MM.1S (cell line): ENCODE measurements around the gene DSEL.
A peak's percentile ranks its signal among the peaks of the same experiment; 100 is the strongest.

Experiments used
- DNase-seq: peaks from one replicate; pipeline ENCODE4 v3.0.0-alpha.2; 2015
- H2AFZ ChIP-seq: fragments of 300-600 bp; sonication (generic); 2 replicates; pipeline ENCODE4 v1.6.0; 2016; ENCODE audit warnings: antibody characterized with exemption, low read length
- H3F3A ChIP-seq: fragments of 300-600 bp; sonication (generic); 2 replicates; pipeline ENCODE4 v1.6.1; 2016; ENCODE audit warnings: mild to moderate bottlenecking, antibody characterized with exemption, low read length, moderate library complexity, mixed read lengths; ENCODE audit not compliant: insufficient read depth
- H3K27ac ChIP-seq: fragments of 300-600 bp; sonication (generic); 2 replicates; pipeline ENCODE4 v1.5.1; 2016; ENCODE audit warnings: mild to moderate bottlenecking, low read length
- H3K27me3 ChIP-seq: fragments of 300-600 bp; sonication (generic); replicated peaks from 2 replicates; pipeline ENCODE4 v1.6.0; 2016; ENCODE audit warnings: low read length; ENCODE audit not compliant: insufficient read depth
- H3K36me3 ChIP-seq: fragments of 300-600 bp; sonication (generic); replicated peaks from 2 replicates; pipeline ENCODE4 v1.6.1; 2016; ENCODE audit warnings: mild to moderate bottlenecking, low read length, mixed read lengths; ENCODE audit not compliant: insufficient read depth
- H3K4me1 ChIP-seq: fragments of 300-600 bp; sonication (generic); 2 replicates; pipeline ENCODE4 v1.6.1; 2016; ENCODE audit warnings: low read length, mixed read lengths
- H3K4me2 ChIP-seq: fragments of 300-600 bp; sonication (generic); 2 replicates; pipeline ENCODE4 v1.6.0; 2016; ENCODE audit warnings: low read depth, low read length
- H3K4me3 ChIP-seq: fragments of 300-600 bp; sonication (generic); 2 replicates; pipeline ENCODE4 v1.5.1; 2016; ENCODE audit warnings: low read length, mixed read lengths
- H3K79me2 ChIP-seq: fragments of 300-600 bp; sonication (generic); 2 replicates; pipeline ENCODE4 v1.6.1; 2016; ENCODE audit warnings: mixed run types, low read length, mixed read lengths
- H3K9ac ChIP-seq: fragments of 300-600 bp; sonication (generic); 2 replicates; pipeline ENCODE4 v1.6.1; 2016; ENCODE audit warnings: low read length, mixed read lengths
- H3K9me2 ChIP-seq: fragments of 300-600 bp; sonication (generic); replicated peaks from 2 replicates; pipeline ENCODE4 v1.6.1; 2016; ENCODE audit warnings: mild to moderate bottlenecking, low read length, mixed read lengths; ENCODE audit not compliant: insufficient read depth
- H3K9me3 ChIP-seq: fragments of 300-600 bp; sonication (generic); replicated peaks from 2 replicates; pipeline ENCODE4 v1.6.1; 2016; ENCODE audit warnings: mild to moderate bottlenecking, low read length, mixed read lengths; ENCODE audit not compliant: insufficient read depth
- H4K20me1 ChIP-seq: fragments of 300-600 bp; sonication (generic); 2 replicates; pipeline ENCODE4 v1.6.1; 2016; ENCODE audit warnings: mild to moderate bottlenecking, low read length, moderate library complexity, mixed read lengths; ENCODE audit not compliant: insufficient read depth
- CTCF ChIP-seq: fragments of 300-600 bp; sonication (generic); IDR thresholded peaks from 2 replicates; pipeline ENCODE4 v1.5.1; 2016; ENCODE audit warnings: antibody characterized with exemption, low read length, mixed read lengths
- EZH2 ChIP-seq: fragments of 300-600 bp; sonication (generic); optimal IDR thresholded peaks from 2 replicates; pipeline ENCODE3; 2017; ENCODE audit warnings: low read depth, mild to moderate bottlenecking, antibody characterized with exemption, low read length, mixed read lengths
- EZH2phosphoT487 ChIP-seq: fragments of 300-600 bp; sonication (generic); IDR thresholded peaks from 2 replicates; pipeline ENCODE4 v1.6.1; 2018; ENCODE audit warnings: antibody characterized with exemption, low read length

DSEL gene

GRCh38 chr18:67516539-67517443 is at the start of gene DSEL:
Gene DSEL, minus strand, starts transcription at chr18:67516720. Its CDS starts 2,112 bp downstream, at chr18:67514608.
- H2AFZ ChIP-seq: peak within 1 kb of the TSS; percentile 98
- H3K27ac ChIP-seq: peak within 1 kb of the TSS; percentile 24; the same call in 1 of the 2 replicates
- peak within 1 kb of the TSS; percentile 92 for H3K4me3 ChIP-seq
- H3K27me3 ChIP-seq: no peaks in the 10 kb centered on the region
- no peaks in the 10 kb centered on the region for H3K9me2 ChIP-seq
- H3K4me1 ChIP-seq: no peaks in the 10 kb centered on the region
- no peaks in the 10 kb centered on the region for H3K36me3 ChIP-seq
- DNase-seq: peak; percentile 91
- H4K20me1 ChIP-seq: no peaks in the 10 kb centered on the region
- H3K9ac ChIP-seq: peak within 1 kb of the TSS; percentile 59
- no peaks in the 10 kb centered on the region for H3K9me3 ChIP-seq
- peak within 1 kb of the TSS; percentile 89 for H3K4me2 ChIP-seq
- no peaks in the 10 kb centered on the region for H3K79me2 ChIP-seq
- TF ChIP-seq CTCF (no peak), EZH2phosphoT487 (no peak), EZH2 (no peak)
- H3F3A ChIP-seq: no peaks in the 10 kb centered on the region

GRCh38 chr18:67553437-67553836 is 36.9 kb upstream of the DSEL start:
- Histone ChIP-seq H3K27me3 (no peaks in the 10 kb centered on the region), H3K4me2 (no peak overlapping the region)
- DNase-seq: no peak

GRCh38 chr18:67550872-67551520 is 34.5 kb upstream of the DSEL start:
- Histone ChIP-seq H3K36me3 (no peaks in the 10 kb centered on the region), H4K20me1 (no peaks in the 10 kb centered on the region), H3K27me3 (no peaks in the 10 kb centered on the region), H3K4me3 (no peak overlapping the region), H3K79me2 (no peaks in the 10 kb centered on the region), H3K4me2 (no peak overlapping the region), H3K9me3 (no peaks in the 10 kb centered on the region), H3K27ac (no peak overlapping the region), H2AFZ (no peak overlapping the region), H3K9ac (no peak overlapping the region), H3K9me2 (no peaks in the 10 kb centered on the region), H3K4me1 (no peaks in the 10 kb centered on the region), H3F3A (no peaks in the 10 kb centered on the region)
- DNase-seq: no peak
- TF ChIP-seq EZH2phosphoT487: no peak
- TF ChIP-seq EZH2: no peak
- no peak for TF ChIP-seq CTCF

More at GRCh38 chr18:67553437-67553836, 36.9 kb upstream of the DSEL start:
- H2AFZ ChIP-seq: no peak overlapping the region
- no peaks in the 10 kb centered on the region for H3K9me2 ChIP-seq
- no peaks in the 10 kb centered on the region for H3K79me2 ChIP-seq
- H3F3A ChIP-seq: no peaks in the 10 kb centered on the region
- H3K36me3 ChIP-seq: no peaks in the 10 kb centered on the region
- no peak overlapping the region for H3K4me3 ChIP-seq
- H3K4me1 ChIP-seq: no peaks in the 10 kb centered on the region
- no peaks in the 10 kb centered on the region for H4K20me1 ChIP-seq
- no peak overlapping the region for H3K27ac ChIP-seq
- TF ChIP-seq CTCF (no peak), EZH2 (no peak), EZH2phosphoT487 (no peak)
- no peak overlapping the region for H3K9ac ChIP-seq
- no peaks in the 10 kb centered on the region for H3K9me3 ChIP-seq
